GM18873 (cell line): ENCODE data around the gene TNFRSF11A.

Source experiments
- ATAC-seq: cut with Tn5 transposase; IDR thresholded peaks from one replicate; pipeline ENCODE4 v1.9.1; 2021; ENCODE audit warnings: mild to moderate bottlenecking, moderate library complexity, moderate number of reproducible peaks; ENCODE audit not compliant: unreplicated experiment, low FRiP score

The TNFRSF11A gene

GRCh38 chr18:62324181-62324828, 805 bp upstream of the TNFRSF11A start:
- no peak for ATAC-seq

- ATAC-seq = no peak
Measured at GRCh38 chr18:62325806-62326645, 916 bp downstream of the TNFRSF11A start.

GRCh38 chr18:62326646-62327348, 1.7 kb downstream of the TNFRSF11A start:
- ATAC-seq = no peak

- ATAC-seq = no peak
Measured at GRCh38 chr18:62327977-62328376, 2.9 kb downstream of the TNFRSF11A start.

- ATAC-seq = no peak
Measured at GRCh38 chr18:62328586-62329525, 3.7 kb downstream of the TNFRSF11A start.

GRCh38 chr18:62329691-62330454, 4.8 kb downstream of the TNFRSF11A start:
- no peak for ATAC-seq

GRCh38 chr18:62330650-62331049, 5.5 kb downstream of the TNFRSF11A start:
- no peak for ATAC-seq

- ATAC-seq = no peak
Measured at GRCh38 chr18:62331581-62332356, 6.7 kb downstream of the TNFRSF11A start.

GRCh38 chr18:62332431-62332830, 7.3 kb downstream of the TNFRSF11A start:
- no peak for ATAC-seq

- no peak for ATAC-seq
Measured at GRCh38 chr18:62332964-62333695, 8.0 kb downstream of the TNFRSF11A start.

GRCh38 chr18:62334120-62334519, 9.0 kb downstream of the TNFRSF11A start:
- no peak for ATAC-seq

- no peak for ATAC-seq
Measured at GRCh38 chr18:62335494-62335893, 10.4 kb downstream of the TNFRSF11A start.

- ATAC-seq = no peak
Measured at GRCh38 chr18:62336618-62337017, 11.5 kb downstream of the TNFRSF11A start.

GRCh38 chr18:62337336-62337735, 12.2 kb downstream of the TNFRSF11A start:
- ATAC-seq = no peak

GRCh38 chr18:62338446-62339105, 13.5 kb downstream of the TNFRSF11A start:
- peak; percentile 63 for ATAC-seq

- ATAC-seq = no peak
Measured at GRCh38 chr18:62339106-62339988, 14.2 kb downstream of the TNFRSF11A start.

- ATAC-seq = no peak
Measured at GRCh38 chr18:62340996-62341395, 15.9 kb downstream of the TNFRSF11A start.
